ENCODE measurements around the gene PGC. TPM values are rescaled to one million over a fixed set of nuclear protein-coding genes. Genes with fewer than 3 reads are reported as not detected.

PGC gene
- total and polyA plus RNA-seq, 5 donors: 0.42 to 1.00 TPM; not detected in 3

DNA sequence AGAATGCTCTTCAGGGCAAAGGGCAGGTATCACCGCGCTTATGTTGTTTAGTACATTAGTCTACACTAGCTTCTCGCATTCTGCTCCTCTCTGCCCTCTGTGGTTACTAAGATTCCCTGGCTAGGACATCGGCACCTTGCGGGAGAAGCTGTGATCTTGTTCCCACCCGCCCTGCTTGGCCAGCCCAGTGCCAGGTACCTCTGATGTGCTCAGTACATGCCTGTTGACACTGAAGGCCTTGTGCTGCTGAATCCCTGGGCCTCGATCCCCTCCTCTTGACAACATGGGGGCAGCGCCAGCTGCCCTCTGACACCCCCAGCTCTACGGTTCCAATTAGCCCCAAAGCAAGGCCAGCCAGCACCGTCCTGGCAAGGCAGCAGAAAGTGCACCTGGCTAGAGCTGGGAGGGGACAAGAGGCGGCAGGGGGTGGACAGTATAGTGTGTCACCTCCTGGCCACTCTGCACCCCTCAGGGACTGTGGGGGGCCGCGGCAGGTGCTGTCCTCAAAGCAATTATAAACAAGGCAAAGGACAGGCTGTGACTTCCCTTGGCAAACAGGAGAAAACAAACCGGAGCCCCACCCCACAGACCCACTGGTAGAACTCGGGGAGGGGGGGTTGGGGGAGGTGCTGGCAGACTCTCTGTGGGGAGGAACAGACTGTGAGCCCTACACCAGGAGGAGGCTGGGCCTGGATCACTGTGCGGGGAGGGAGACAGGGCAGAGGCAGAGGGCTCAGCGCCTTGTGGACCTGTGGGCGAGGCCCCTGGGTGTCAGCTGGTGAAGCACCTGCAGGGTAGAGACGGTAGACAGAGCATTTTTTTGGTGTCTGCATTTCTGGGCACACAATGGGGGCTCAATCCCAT, 18.9 kb downstream of the PGC start:
- no peaks in the 10 kb centered on the region for H3K27me3 ChIP-seq (ENCODE audit: control insufficient read depth, insufficient read depth)
- peak; percentile 8 to 47 for ATAC-seq
- intact Hi-C loops (cut with DNase I): no loop called here
- DNase-seq: peak in 2 of 3 donors; percentile 69 to 71
- H3K4me1 ChIP-seq (ENCODE audit: control insufficient read depth, insufficient read depth, low read length): peaks cover 45% of the 10 kb centered on the region
- H3K27ac ChIP-seq (ENCODE audit: low read length): peak overlapping the region; percentile 66
- no peak overlapping the region for H3K4me3 ChIP-seq (ENCODE audit: low read length)
- H3K9me3 ChIP-seq (ENCODE audit: control insufficient read depth, low read length): no peaks in the 10 kb centered on the region
- 65% methylated on average over 19 of the region's 19 CpGs for WGBS

DNA sequence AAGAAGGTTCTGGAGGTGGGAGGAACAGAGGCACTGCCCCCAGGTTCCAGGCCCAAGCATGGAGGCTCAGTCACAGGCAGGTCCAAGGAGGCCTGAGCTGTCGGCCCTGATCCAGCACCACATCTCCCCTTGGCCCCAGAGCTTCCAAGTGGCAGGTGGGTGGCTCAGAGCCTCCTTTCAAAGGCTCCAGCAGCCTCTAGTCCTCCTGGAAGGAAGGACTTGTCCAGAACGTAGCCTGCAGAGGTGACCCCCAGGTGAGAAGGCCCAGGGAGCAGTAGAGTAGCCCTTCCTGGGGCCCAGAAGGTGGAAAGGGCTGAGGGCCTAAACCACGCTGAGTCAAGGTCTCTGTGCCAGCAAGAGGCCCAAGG, 19.5 kb downstream of the PGC start:
- no peak for ATAC-seq
- 90% methylated on average over 3 of the region's 3 CpGs for WGBS

DNA sequence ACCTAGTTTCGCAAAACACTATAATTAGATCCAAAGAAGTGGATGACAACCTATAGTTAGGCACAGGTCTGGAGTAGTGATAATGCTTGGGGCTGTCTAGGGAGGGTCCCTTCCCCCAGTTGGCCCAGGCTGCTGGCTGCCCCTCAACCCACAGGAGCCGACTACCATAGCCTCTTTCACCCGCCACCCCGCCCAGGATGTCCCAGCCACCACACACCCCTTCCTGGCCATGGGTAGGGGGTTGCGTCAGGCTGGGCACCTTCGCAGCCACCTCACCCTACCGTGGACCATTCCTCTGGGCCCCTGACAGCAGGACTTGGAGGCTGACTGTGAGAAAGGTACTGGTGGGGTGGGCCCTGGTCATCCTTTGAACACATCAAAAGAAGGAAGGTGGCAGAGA, 20.3 kb downstream of the PGC start:
- H3K4me1 ChIP-seq (ENCODE audit: control insufficient read depth, insufficient read depth, low read length): peaks cover 42% of the 10 kb centered on the region
- WGBS: 68% methylated on average over 7 of the region's 7 CpGs
- H3K9me3 ChIP-seq (ENCODE audit: control insufficient read depth, low read length): no peaks in the 10 kb centered on the region
- peak overlapping the region; percentile 2 for H3K27ac ChIP-seq (ENCODE audit: low read length)
- intact Hi-C loops (cut with DNase I): no loop called here
- no peak overlapping the region for H3K4me3 ChIP-seq (ENCODE audit: low read length)
- DNase-seq (peak in 1 of 3 donors; percentile 57), ATAC-seq (no peak)
- no peaks in the 10 kb centered on the region for H3K27me3 ChIP-seq (ENCODE audit: control insufficient read depth, insufficient read depth)

More for the DNA sequence above, 19.5 kb downstream of the PGC start:
- Histone ChIP-seq H3K27me3 (ENCODE audit: control insufficient read depth, insufficient read depth) (no peaks in the 10 kb centered on the region), H3K9me3 (ENCODE audit: control insufficient read depth, low read length) (no peaks in the 10 kb centered on the region), H3K4me1 (ENCODE audit: control insufficient read depth, insufficient read depth, low read length) (peaks cover 46% of the 10 kb centered on the region), H3K4me3 (ENCODE audit: low read length) (no peak overlapping the region), H3K27ac (ENCODE audit: low read length) (peak overlapping the region; percentile 42)
- DNase-seq: no peak
- intact Hi-C loops (cut with DNase I): no loop called here

DNA sequence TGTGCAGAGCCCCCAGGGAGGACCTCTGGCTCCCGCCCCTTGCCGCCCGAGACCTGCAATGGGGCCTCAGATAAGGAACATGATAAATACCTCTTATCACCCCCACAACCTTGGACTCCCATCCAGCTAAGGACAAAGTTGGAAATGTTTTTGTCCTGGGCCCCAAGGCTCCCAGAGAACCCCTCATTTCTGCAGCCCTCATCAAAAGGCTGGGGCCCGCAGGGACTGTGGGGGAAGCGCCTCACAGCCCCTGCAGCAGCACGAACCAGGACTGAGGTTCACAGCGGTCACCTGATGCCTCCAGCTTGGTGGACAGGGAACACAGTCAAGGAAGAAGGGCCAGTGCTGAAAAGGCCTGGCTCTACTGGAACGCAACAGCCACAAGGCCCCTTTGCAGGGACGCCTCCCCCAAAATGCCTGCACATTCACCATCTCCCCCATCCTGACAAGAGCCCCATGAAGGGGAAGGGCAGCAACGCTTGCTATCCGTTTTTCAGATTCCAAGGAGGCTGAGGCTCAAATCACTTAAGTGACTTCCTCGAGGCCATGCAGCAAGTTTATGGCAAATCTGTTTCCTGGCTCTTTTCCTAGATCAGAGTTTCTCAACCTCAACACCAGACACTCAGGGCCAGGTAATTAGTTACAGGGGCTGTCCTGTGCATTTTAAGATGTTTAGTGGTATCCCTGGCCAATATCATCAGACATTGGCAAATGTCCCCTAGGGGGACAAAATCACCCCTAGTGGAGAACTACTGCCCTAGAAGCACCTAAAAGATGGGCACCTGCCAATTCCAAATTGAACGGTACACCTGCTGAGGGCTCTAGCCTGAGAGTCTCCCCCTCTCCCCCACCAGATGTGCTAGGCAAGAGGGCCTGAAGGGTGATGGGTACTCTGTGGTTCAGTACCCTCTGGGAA, 22.4 kb downstream of the PGC start:
- ATAC-seq: no peak
- Histone ChIP-seq H3K4me3 (ENCODE audit: low read length) (no peak overlapping the region), H3K27me3 (ENCODE audit: control insufficient read depth, insufficient read depth) (no peaks in the 10 kb centered on the region), H3K9me3 (ENCODE audit: control insufficient read depth, low read length) (no peaks in the 10 kb centered on the region), H3K4me1 (ENCODE audit: control insufficient read depth, insufficient read depth, low read length) (peaks cover 37% of the 10 kb centered on the region), H3K27ac (ENCODE audit: low read length) (peak overlapping the region; percentile 25)
- WGBS: 69% methylated on average over 13 of the region's 13 CpGs
- intact Hi-C loops (cut with DNase I): no loop called here
- DNase-seq: peak in 1 of 3 donors; percentile 47

DNA sequence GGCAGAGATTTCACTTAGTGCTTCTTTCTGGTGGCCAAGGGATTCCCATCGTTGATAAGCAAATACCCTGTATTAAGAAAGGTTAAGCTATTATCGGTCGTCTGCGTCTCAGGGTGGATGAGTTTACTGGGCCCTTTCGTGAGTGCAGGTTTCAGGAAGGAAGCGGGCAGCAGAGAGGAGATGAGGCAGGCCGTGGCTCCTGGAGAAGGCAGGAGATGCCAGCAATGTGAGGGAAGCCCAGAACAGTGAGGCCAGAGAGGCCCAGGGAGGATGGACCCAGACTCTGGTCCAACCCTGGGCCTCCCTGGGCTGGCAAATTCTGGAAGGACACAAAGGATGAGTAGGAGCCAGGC, 23.0 kb downstream of the PGC start:
- WGBS: 40% methylated on average over 7 of the region's 7 CpGs
- intact Hi-C loops (cut with DNase I): no loop called here
- Histone ChIP-seq H3K27ac (ENCODE audit: low read length) (peak overlapping the region; percentile 25), H3K4me3 (ENCODE audit: low read length) (no peak overlapping the region), H3K4me1 (ENCODE audit: control insufficient read depth, insufficient read depth, low read length) (peaks cover 32% of the 10 kb centered on the region), H3K9me3 (ENCODE audit: control insufficient read depth, low read length) (no peaks in the 10 kb centered on the region), H3K27me3 (ENCODE audit: control insufficient read depth, insufficient read depth) (no peaks in the 10 kb centered on the region)
- DNase-seq (peak in 1 of 3 donors; percentile 43), ATAC-seq (no peak)

DNA sequence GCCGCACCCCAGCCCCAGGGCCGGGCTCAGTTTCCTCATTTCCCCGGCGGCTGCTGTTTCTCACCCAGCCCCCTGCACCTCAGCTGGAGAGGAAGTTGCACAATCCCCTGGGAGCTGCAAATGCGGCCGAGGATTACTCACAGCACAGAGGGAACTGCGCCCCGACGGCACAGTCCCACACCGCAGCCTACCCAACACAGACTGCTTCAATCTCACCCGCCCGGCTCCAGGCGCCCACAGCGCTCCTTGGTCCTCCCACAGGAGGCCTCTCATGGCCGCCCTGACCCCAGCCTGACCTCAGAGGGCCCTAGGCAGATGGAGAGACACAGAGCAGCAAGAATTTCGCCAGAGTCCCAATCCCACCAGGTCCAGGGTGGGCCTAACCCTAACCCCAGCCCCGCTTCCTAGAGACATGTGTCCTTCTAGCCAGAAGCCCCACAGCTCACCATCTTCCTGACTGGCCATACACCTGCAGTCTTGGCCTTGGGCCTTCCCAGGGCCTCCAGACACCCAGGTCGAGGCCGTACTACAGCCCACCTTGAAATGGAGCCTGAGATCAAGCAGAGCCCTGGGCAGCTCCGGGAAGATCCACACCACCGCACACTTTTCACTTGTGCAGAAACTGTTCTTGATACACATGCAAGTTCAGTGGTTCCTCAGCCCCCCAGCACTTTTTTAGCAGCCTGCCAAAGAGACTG, 23.5 kb downstream of the PGC start:
- DNase-seq (peak; percentile 83 to 90 (median 89)), ATAC-seq (peak; percentile 80 to 89)
- WGBS: 40% methylated on average over 21 of the region's 21 CpGs
- Histone ChIP-seq H3K4me1 (ENCODE audit: control insufficient read depth, insufficient read depth, low read length) (peaks cover 30% of the 10 kb centered on the region), H3K9me3 (ENCODE audit: control insufficient read depth, low read length) (no peaks in the 10 kb centered on the region), H3K27ac (ENCODE audit: low read length) (peak overlapping the region; percentile 49), H3K27me3 (ENCODE audit: control insufficient read depth, insufficient read depth) (no peaks in the 10 kb centered on the region), H3K4me3 (ENCODE audit: low read length) (no peak overlapping the region)
- intact Hi-C loops (cut with DNase I): no loop called here

DNA sequence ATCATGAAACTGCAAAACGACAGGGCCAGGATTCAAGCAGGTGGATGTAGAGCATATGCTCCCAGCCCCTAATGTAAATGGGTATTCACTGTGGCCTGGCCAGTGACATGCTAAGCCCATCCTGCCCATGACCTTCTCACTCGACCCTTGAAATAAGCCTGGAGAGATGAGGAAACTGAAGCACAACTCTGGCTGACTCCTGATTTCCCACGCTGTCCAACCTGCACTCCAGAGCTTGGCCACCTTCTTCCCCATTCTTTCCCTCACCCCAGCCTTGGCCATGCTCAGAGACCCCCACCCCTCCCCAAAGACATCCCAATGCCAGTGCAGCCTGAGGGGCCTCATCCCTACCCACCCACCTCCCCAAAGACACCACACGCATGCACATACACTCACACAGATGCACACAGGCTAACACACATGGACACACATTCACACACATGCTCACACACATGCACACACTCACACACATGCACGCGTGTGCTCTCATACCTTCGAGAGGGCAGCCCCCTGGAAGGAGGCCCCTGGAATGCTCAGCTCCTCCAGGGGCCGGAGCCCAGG, 24.1 kb downstream of the PGC start:
- Histone ChIP-seq H3K9me3 (ENCODE audit: control insufficient read depth, low read length) (no peaks in the 10 kb centered on the region), H3K27me3 (ENCODE audit: control insufficient read depth, insufficient read depth) (no peaks in the 10 kb centered on the region), H3K4me3 (ENCODE audit: low read length) (no peak overlapping the region), H3K27ac (ENCODE audit: low read length) (peak overlapping the region; percentile 4), H3K4me1 (ENCODE audit: control insufficient read depth, insufficient read depth, low read length) (peaks cover 30% of the 10 kb centered on the region)
- WGBS: 58% methylated on average over 8 of the region's 8 CpGs
- ATAC-seq (no peak), DNase-seq (no peak)
- intact Hi-C loops (cut with DNase I): no loop called here

DNA sequence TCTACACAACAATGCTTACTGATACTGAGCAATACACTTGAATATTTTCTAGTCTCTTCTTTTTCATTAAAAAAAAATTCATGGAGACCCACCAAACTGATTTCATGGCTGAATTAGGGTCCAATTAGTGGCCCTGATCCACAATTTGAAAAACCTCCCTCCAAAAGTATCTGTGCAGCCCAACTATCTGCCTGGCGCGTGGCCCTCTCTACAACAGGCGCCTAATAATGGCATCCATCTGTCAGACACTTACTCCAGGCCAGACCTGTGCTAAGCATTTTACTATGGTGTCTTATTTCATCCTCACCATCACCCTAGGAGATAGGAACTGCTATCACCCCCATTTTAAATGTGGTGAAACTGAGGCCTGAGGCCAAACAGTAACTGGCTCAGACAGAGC, 25.8 kb downstream of the PGC start:
- Histone ChIP-seq H3K4me1 (ENCODE audit: control insufficient read depth, insufficient read depth, low read length) (peaks cover 39% of the 10 kb centered on the region), H3K9me3 (ENCODE audit: control insufficient read depth, low read length) (no peaks in the 10 kb centered on the region), H3K4me3 (ENCODE audit: low read length) (no peak overlapping the region), H3K27ac (ENCODE audit: low read length) (no peak overlapping the region), H3K27me3 (ENCODE audit: control insufficient read depth, insufficient read depth) (no peaks in the 10 kb centered on the region)
- intact Hi-C loops (cut with DNase I): no loop called here
- DNase-seq (no peak), ATAC-seq (no peak)
- 82% methylated on average over 3 of the region's 3 CpGs for WGBS

DNA sequence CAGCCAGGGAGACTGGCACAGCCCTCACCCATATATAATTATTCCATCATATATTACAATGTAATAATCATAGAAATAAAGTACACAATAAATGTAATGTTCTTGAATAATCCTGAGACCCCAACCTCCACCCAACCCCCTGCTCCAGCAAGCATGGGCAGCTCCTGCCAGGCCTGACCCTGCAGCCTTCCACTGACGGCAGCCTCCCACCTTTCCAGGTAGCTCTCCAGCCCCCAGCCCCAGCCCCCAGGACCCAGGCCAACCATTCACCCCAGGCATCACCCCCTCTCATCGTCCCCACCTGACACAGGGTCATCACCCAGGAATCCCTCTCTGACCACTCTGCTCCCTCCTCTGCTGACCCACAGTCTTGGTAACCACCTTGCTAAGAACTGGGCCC, 26.4 kb downstream of the PGC start:
- Histone ChIP-seq H3K4me3 (ENCODE audit: low read length) (no peak overlapping the region), H3K27me3 (ENCODE audit: control insufficient read depth, insufficient read depth) (no peaks in the 10 kb centered on the region), H3K9me3 (ENCODE audit: control insufficient read depth, low read length) (no peaks in the 10 kb centered on the region), H3K4me1 (ENCODE audit: control insufficient read depth, insufficient read depth, low read length) (peaks cover 43% of the 10 kb centered on the region), H3K27ac (ENCODE audit: low read length) (no peak overlapping the region)
- WGBS: 81% methylated on average over 2 of the region's 2 CpGs
- ATAC-seq (no peak), DNase-seq (no peak)
- intact Hi-C loops (cut with DNase I): no loop called here

DNA sequence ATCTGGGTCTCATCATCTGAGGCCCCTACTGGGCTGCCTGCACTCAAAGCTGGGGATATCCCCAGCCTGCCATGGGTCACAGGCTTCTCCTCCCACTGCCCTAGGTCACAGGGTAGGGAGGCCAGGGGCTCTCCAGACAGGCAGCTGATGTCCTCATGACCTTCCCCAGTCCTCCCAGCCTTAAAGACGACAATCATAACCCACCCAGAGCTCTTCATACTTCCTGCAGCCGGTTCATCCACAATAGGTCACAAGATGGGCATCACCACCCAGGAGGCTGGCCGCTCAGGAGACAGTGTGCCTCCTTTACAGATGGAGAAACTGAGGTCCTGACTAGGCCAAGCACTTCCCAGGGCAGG, 27.0 kb downstream of the PGC start:
- no peak for ATAC-seq
- no peaks in the 10 kb centered on the region for H3K27me3 ChIP-seq (ENCODE audit: control insufficient read depth, insufficient read depth)
- peaks cover 41% of the 10 kb centered on the region for H3K4me1 ChIP-seq (ENCODE audit: control insufficient read depth, insufficient read depth, low read length)
- intact Hi-C loops (cut with DNase I): no loop called here
- 76% methylated on average over 3 of the region's 3 CpGs for WGBS
- DNase-seq: no peak
- H3K27ac ChIP-seq (ENCODE audit: low read length): no peak overlapping the region
- no peaks in the 10 kb centered on the region for H3K9me3 ChIP-seq (ENCODE audit: control insufficient read depth, low read length)
- no peak overlapping the region for H3K4me3 ChIP-seq (ENCODE audit: low read length)

All from right cardiac atrium (tissue), 5 donors.